GM18519 (cell line): Measurements from ENCODE around the gene KLF16.
"Not testable (repeated sequence)": the region's sequence is repeated elsewhere in the genome, so short reads cannot be mapped to it uniquely, and the experiment has no call there.

ENCODE experiments used
- ATAC-seq: cut with Tn5 transposase; IDR thresholded peaks from one replicate; pipeline ENCODE4 v1.9.1; 2021; ENCODE audit warnings: mild to moderate bottlenecking, moderate library complexity; ENCODE audit not compliant: unreplicated experiment, low FRiP score

The KLF16 gene

DNA sequence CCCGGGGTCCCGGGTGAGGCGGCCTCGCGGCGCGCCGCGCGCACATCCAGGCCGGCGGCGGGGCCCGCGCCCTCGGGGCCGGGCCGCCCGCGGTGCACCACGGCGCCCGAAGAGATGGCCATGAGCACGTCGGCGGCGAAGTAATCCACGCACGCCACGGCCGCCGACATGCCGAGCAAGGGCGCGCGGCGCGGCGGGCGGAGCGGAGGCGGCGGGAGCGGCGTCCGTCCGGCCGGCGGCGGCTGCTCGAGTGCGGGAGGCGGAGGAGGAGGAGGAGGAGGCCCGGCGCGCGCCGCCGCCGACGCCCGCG is at the start of gene KLF16:
Gene KLF16 (minus strand): TSS at position 252 of the 310 bp plus-strand sequence. CDS start 82 bp downstream, at position 170.
- ATAC-seq, result no peak

DNA sequence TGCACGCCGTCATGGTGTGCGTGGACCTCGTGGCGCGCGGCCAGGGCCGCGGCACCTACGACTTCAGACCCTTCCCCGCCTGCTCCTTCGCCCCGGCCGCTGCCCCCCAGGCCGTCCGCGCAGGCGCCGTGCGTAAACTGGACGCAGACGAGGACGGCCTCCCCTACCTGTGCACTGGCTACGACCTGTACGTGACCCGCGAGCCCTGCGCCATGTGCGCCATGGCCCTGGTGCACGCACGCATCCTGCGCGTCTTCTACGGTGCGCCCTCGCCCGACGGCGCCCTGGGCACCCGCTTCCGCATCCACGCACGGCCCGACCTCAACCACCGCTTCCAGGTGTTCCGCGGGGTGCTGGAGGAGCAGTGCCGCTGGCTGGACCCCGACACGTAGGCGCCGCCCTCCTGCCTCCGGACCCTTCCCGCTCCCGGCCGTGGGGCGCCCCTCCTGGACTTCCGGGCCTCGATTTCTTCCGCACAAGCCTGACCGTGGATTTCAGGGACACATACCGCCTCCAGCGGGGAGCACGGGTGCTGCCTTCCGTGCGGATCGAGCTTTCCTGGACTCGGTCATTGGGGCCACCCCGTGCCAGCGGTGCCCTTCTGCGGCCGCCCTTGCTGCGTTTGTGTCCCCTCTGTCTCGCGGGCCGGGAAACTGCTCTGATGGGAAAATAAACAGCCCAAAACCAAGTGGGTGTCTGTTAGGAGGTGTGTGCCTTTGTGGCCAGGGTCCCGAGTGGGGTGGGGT is 49.6 kb upstream of the KLF16 start:
- ATAC-seq, result no peak

DNA sequence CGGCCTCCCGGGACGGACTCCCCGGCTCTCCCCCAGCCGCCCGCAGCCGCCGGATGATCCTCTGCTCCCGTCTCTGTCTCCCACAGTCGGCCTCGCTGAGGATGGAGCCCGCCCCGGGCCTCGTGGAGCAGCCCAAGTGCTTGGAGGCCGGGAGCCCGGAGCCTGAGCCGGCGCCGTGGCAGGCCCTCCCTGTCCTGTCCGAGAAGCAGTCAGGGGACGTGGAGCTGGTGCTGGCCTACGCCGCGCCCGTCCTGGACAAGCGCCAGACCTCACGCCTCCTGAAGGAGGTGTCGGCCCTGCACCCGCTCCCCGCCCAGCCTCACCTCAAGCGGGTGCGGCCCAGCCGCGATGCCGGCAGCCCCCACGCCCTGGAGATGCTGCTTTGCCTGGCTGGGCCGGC is 48.6 kb upstream of the KLF16 start:
- no peak for ATAC-seq

DNA sequence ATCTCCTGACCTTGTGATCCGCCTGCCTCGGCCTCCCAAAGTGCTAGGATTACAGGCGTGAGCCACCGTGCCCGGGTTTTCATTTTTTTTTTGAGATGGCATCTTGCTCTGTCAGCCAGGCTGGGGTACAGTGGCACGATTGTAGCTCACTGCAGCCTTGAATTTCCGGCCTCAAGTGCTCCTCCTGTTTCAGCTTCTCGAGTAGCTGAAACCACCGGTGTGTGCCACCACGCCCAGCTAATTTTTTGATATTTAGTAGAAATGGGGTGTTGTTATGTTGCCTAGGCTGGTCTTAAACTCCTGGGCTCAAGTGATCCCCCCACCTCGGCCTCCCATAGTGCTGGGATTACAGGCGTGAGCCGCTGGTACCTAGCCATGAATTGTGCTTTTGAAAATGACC is 47.7 kb upstream of the KLF16 start:
- ATAC-seq, result no peak

DNA sequence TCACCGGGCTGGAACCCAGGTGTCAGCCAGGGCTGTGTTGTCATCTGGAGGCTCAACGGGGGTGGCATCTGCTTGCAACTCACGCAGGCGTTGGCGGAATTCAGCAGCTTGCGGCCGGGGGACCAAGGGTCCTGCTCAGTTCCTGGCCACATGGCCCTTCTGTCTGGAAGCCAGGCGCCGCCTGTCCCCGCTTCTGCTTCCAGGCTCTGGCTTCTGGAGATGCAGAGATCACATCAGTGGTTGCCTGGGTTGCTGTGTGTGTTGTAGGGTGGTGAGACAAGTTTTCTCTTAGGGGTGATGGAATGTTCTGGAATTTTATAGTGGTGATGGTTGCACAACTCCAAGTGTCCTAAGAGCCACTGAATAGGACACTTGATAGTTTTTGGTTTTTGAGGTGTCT is 46.8 kb upstream of the KLF16 start:
- no peak for ATAC-seq

DNA sequence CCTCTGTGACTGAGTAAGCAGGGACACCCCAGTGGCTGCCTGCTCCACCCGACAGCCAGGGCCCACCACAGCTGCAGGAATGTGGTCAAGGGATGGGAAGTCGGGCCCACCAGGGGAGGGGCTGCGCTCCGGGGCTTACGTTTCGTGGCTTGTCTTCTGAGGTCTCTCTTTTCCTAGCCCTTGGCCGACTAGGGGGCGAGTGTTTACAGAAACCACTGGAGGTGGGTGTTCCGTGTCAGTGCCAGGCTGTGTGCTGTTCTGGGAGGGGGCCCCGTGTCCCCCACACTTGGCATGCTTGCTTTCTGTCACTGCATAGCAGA is 46.3 kb upstream of the KLF16 start:
- no peak for ATAC-seq

DNA sequence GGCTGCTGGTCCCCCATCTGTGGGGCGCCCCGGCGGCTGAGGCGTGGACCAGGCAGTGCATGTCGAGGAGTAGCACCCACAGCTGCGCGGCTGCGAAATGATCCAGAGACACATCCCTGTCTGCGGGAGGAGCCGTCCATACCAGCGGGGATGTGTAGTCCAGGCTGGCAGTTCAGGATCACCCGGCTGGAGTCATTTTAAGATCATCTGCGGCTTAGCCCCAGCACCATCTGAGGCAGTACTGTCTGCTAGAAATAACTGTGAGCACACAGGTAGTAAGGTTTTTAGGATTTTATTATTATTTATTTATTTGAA is 44.9 kb upstream of the KLF16 start:
- no peak for ATAC-seq

DNA sequence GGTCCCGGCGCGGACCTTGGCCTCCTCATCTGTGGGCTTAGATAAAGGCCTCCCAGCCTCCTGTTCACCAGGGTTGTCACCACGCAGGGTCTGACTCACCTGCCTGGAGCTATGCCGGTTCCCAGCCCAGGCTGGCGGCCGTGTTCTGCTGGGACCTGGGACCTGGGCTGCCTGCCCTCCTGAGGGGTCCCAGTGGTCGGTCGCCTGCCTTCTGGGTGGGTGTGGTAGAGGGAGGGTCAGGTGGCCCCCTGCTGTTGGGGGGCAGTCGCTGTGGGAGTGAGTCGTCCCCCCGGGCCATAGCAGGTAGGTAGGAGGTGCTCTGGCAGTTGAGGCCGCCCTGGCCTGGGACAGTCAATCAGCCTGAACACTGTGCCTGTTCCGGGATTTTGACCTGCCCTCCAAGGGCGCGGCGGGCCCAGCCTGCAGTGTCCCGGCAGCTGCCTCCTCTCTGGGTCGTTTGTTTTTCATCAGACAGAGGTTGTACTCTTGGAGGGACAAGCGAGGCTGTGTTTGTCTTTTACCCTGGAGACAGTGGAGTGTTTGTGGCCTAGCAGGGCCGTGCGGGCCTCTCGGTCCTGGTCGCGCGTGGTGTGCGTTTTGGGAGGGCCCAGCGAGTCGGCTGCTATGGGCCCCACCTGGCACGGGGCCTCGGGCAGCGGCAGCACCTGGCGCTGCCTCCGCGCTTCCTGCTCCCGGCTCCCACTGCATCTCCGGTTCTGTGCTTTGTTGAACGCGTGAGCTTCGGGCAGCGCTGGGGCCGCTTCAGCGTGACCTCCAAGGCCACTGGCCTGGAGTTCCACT is 44.4 kb upstream of the KLF16 start:
- ATAC-seq, result no peak

DNA sequence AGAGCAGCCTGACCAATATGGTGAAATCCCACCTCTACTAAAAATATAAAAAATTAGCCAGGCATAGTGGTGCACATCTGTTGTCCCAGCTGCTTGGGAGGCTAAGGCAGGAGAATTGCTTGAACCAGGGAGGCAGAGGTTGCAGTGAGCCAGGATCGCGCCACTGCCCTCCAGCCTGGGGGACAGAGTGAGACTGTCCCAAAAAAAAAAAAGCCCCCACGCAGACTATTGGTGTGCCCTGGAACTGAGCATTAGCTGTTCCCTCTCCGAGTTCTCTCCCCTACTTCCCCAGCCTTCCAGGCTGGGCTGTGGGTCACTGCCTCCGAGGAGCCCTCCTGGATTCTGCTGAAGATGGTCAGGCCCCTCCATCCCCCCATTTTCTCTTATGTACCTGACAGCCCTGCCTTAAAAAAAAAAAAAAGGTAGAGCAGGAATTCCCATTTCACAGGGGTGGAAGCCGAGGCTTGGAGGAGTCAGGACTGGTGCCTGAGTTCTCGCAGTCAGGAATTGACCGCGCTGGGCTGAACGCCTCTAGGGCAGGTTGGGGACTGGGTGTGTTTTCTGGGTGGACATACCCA is 43.7 kb upstream of the KLF16 start:
- ATAC-seq, result no peak

DNA sequence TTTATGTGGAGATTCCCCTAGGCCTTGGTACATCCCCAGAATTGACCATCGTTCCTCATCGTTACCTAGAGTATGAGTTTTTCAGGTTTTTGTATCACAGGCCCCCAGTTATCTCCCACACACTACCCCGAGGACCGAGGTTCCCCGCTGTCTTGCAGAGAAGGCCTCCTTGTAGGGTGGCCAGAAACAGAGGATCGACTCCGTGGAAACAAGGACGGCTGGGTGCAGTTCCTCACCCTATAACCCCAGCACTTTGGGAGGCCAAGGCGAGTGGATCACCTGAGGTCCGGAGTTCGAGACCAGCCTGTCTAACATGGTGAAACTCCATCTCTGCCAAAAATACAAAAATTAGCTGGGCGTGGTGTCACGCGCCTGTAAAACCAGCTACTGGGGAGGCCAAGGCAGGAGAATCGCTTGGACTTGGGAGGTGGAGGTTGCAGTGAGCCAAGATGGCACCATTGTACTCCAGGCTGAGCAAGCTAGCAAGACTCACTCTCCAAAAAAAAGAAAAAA is 42.5 kb upstream of the KLF16 start:
- no peak for ATAC-seq

DNA sequence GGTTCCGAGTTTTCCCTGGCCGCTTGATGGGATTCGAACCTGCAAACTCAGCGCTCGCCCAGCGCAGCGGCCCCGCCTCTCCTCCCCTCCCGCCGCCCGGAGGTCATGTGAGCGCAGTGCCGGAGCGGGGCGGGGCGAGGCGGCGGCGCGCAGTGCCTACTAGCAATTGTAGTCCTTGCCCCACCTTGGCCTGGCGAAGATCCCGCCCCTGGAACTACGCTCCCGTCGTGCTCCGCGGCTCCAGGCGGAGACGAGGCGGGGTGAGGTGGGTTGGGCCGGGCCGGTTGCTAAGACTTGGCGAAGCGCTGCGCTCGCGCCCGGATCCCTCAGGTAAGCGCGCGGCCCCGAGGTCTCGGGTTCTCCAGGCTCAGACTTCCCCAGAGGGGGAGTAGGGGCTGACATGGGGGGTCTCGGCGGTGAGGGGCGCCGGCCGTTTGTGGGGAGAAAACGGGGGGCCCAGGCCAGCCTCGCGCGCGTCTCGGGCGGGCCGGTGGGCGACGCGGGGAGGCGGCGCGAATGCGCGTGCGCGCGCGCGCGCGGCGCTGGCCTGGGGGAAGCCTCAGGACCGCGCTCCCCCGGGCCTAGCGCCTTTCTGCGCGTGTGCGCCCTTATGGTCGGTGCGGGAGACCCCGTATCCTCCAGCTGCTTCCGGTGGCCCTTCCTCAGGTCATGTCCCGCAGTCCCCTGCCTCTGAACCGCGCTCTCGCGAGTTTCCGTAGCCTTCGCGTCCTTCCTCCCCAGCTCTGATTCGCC is 41.9 kb upstream of the KLF16 start, which contains the start of the genes ADAT3 and SCAMP4:
Gene ADAT3 (plus strand): TSS at position 290 of the 753 bp plus-strand sequence. CDS start 6,649 bp downstream, outside the sequence.
Gene SCAMP4 (plus strand): TSS at position 290 of the 753 bp plus-strand sequence. CDS start 9,621 bp downstream, outside the sequence.
- peak; percentile 64 for ATAC-seq

DNA sequence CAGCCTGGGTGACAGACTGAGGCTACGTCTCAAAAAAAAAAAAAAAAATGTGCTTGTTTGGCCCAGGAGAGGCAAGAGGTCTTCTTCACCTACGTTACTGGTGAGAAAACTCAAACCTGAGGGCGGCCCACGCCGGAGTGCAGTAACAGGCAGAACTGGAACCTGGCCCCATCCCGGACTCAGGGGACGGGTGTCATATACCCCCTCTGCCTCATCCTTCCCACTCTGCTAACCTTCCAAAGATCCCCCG is 41.4 kb upstream of the KLF16 start:
- ATAC-seq, result no peak

DNA sequence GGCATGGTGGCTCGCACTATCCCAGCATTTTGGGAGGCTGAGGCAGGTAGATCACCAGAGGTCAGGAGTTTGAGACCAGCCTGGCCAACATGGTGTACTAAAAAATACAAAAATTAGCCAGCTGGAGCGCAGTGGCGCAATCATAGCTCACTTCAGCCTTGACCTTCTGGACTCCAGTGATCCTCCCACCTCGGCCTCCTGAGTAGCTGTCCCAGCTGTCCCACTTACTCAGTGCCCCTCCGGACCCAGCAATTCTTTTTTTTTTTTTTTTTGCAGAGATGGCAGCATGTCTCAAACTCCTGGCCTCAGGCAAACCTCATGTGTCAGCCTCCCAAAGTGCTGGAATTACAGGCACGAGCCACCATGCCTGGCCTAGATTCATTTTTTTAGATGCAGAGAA is 39.5 kb upstream of the KLF16 start:
- no peak for ATAC-seq

DNA sequence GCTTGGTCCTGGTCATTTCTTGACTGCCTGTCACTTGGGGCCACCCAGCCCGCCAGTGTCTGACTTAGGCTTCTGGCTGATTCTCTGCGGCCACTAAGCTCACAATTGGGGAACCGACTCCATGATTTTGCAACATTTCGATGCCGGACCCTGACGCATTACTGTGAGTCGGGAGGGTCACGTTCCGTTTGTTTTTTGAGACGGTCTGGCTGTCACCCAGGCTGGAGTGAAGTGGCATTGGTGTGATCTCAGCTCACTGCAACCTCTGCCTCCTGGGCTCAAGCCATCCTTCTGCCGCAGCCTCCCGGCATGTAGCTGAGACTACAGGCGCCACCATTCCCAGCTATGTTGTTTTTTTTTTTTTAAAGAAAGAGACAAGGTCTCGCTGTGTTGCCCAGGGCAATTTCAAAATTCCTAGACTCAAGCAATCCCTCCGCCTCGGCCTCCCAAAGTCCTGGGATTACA is 38.6 kb upstream of the KLF16 start:
- no peak for ATAC-seq

DNA sequence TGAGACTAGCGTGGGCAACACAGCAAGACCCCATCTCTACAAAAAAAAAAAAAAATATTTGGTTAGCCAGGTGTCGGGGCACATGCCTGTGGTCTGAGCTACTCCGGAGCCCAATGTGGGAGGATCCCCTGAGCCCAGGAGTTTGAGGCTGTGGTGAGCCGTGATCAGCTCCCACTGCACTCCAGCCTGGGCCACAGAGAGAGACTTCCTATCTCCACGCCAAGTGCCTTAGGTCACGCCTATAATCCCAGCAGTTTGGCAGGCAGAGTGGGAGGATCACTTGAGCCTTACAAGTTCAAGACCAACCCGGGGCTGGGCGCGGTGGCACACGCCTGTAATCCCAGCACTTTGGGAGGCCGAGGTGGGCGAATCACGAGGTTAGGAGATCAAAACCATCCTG is 33.1 kb upstream of the KLF16 start:
- ATAC-seq, result no peak

DNA sequence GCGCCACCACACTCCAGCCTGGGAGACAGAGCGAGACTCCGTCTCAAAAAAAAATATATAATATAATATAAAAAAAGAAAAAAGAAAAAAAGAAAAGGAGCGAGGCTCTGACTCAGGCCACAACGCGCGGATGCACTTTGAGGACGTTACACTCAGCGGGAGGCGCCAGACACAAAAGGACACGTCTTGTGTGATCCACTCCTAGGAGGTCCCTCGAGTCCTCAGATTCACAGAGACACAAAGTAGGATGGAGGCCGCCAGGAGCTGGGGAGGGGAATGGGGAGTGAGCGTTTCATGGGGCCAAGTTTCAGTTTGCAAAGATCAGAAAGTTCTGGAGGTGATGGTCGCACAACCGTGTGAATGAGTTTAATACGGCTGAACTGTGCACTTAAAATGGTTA is 30.4 kb upstream of the KLF16 start:
- no peak for ATAC-seq

DNA sequence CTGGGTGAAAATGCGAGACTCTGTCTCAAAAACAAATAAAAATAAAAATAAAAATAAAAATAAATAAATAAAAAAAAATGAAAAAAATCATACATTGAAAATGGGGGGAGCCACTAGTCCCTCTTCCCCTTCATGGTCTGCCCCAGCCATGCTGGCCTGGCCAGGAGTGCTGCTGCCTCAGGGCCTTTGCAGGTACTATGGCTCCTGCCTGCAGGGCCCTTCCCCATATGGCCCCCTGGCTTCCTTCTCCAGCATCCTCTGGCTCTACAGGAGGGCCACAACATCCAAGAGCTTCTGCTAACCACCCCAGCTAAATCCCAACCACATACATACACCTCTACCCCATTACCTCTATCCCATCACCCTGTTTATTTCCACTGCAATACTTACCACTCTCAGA is 26.5 kb upstream of the KLF16 start:
- no peak for ATAC-seq

DNA sequence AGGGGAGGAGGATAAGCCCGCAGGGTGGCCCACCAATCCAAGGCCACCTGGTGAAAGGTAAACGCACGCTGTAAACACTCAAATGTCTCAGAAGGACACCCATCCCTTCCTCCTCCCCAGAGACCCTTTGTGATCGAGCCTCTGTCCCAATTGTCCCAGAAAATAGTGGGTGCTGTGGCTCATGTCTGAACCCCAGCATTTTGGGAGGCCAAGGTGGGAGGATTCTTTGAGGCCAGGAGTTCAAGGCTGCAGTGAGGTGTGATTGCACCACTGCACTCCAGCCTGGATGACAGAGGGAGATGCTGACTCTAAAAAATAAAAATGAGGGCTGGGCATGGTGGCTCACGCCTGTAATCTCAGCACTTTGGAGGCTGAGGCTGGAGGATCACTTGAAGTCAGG is 25.0 kb upstream of the KLF16 start:
- no peak for ATAC-seq

DNA sequence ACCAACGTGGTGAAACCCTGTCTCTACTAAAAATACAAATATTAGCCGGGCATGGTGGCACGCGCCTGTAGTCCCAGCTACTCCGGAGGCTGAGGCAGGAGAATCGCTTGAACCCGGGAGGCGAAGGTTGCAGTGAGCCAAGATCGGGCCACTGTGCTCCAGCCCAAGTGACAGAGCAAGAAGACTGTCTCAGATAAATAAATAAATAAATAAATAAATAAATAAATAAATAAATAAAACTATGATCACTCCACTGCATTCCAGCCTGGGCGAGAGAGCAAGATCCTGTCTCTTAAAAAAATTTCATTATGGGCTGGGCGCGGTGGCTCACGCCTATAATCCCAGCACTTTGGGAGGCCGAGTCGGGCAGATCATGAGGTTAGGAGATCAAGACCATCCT is 23.0 kb upstream of the KLF16 start:
- not testable (repeated sequence) for ATAC-seq

DNA sequence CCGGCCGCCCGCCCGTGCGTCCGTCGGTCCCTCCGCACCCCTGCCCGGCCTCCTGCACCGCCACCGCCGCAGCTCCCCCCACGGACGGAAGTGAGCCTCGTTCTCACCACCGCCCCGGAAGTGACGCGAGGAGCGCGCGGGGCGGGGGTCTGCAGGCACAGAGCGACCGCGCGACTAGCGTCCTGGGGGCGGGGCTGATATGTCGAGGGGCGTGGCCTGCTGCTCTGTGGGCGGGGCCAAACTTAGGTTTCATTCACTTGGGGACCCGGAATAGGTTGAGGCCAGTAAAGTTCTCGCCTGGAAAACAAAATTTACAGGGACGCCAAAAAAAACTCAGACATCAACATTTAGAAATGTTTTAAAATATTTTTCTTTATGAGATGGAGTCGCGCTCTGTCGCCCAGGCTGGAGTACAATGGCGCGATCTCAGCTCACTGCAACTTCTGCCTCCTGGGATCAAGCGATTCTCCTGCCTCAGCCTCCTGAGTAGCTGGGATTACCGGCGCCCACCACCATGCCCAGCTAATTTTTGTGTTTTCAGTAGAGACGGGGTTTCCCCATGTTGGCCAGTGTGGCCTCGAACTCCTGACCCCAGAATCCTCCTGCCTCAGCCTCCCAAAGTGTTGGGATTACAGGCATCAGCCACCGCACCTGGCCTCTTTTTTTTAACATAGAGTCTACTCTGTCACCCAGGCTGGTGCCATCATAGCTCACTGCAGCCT is 22.2 kb upstream of the KLF16 start, which contains the start of gene ABHD17A:
Gene ABHD17A (minus strand): TSS at position 99 of the 722 bp plus-strand sequence. CDS start 3,930 bp downstream, outside the sequence.
- ATAC-seq, result peak; percentile 42
